Ovary (tissue), 3 donors: ENCODE data around the gene SLC16A9.

Experiments used
- CTCF ChIP-seq, 3 donors: fragments of 450-650 bp in 2 of 3; fragments of 200-600 bp in 1 of 3; IDR thresholded peaks; one replicate each; pipeline versions ENCODE4 v1.5.1 to v1.8.0; 2016 to 2022; ENCODE audit warnings: antibody characterized with exemption in 3 of 3, mild to moderate bottlenecking in 1 of 3
- EP300 ChIP-seq: sonication (generic); formaldehyde crosslinking; IDR thresholded peaks from one replicate; pipeline ENCODE4 v1.6.1; 2017; ENCODE audit warnings: antibody characterized with exemption
- donor health status: DM: no; HTN: no; CAD: no.

GRCh38 chr10:59735296-59735695 is 25.6 kb upstream of the SLC16A9 start:
- TF ChIP-seq CTCF (IDR thresholded peaks at IDR 0.05) (no peak), EP300 (no peak)
